ENCODE data around the gene ATP6V0A4. TPM values are rescaled to one million over a fixed set of nuclear protein-coding genes. Genes with fewer than 3 reads are reported as not detected.

Gene ATP6V0A4
- total and polyA plus RNA-seq, 2 donors (not counting 1 experiment from before 2014, with no cell fraction given), result not detected

GRCh38 chr7:138700857-138701536 is 97.0 kb downstream of the ATP6V0A4 start, which contains the start of gene SVOPL:
Gene SVOPL, minus strand, starts transcription at chr7:138701362. Its CDS starts 22,317 bp downstream, at chr7:138679045.
- no peaks in the 10 kb centered on the region for H3K4me1 Mint-ChIP-seq
- H3K27me3 Mint-ChIP-seq, result no peaks in the 10 kb centered on the region
- ATAC-seq (ENCODE audit: low read depth) (no peak), DNase-seq (no peak)
- no peak within 1 kb of the TSS for H3K27ac ChIP-seq (ENCODE audit: low read length in 2 of 2)
- H3K4me1 ChIP-seq (ENCODE audit: control insufficient read depth in 2 of 2, insufficient read depth in 2 of 2, low read length in 2 of 2), result no peaks in the 10 kb centered on the region
- WGBS (ENCODE audit: insufficient coverage), result 75% methylated on average over 5 of the region's 7 CpGs
- no peaks in the 10 kb centered on the region for H4K20me1 ChIP-seq (ENCODE audit: control insufficient read depth, insufficient read depth, low read length, poor library complexity, severe bottlenecking)
- H3K4me2 ChIP-seq (replicated peaks; ENCODE audit: low read depth, low read length, poor library complexity, severe bottlenecking), result no peak within 1 kb of the TSS
- H3K36me3 ChIP-seq (replicated peaks in 1 of 2; ENCODE audit: control extremely low read depth in 1 of 2, control insufficient read depth in 1 of 2, extremely low read depth in 1 of 2, insufficient read depth in 2 of 2, low read length in 1 of 2), result no peaks in the 10 kb centered on the region
- H3K9ac ChIP-seq (ENCODE audit: low read length), result no peak within 1 kb of the TSS
- H3K27ac Mint-ChIP-seq, result no peak within 1 kb of the TSS
- no peaks in the 10 kb centered on the region for H3K9me3 Mint-ChIP-seq (ENCODE audit: insufficient read depth)
- peaks cover 0 to 4% (median 0%) of the 10 kb centered on the region in 3 donors for H3K9me3 ChIP-seq (ENCODE audit: control extremely low read depth in 1 of 3, control insufficient read depth in 2 of 3, insufficient read depth in 1 of 3, low read length in 2 of 3)
- no peak within 1 kb of the TSS for H2AFZ ChIP-seq (ENCODE audit: insufficient read depth, low read depth, low read length, poor library complexity, severe bottlenecking)
- no peaks in the 10 kb centered on the region for H3K79me2 ChIP-seq (ENCODE audit: control insufficient read depth, insufficient read depth, low read length)
- no peak within 1 kb of the TSS for H3K4me3 ChIP-seq (ENCODE audit: control extremely low read depth in 1 of 5, extremely low read depth in 1 of 5, insufficient read depth in 1 of 5, low read depth in 2 of 5, low read length in 4 of 5)
- CTCF ChIA-PET, result no interaction called here
- TF ChIP-seq CTCF (IDR thresholded peaks at IDR 0.05), result no peak
- TF ChIP-seq EZH2 (IDR thresholded peaks at IDR 0.05; ENCODE audit: borderline replicate concordance, insufficient read depth, low read depth, low read length, poor library complexity, severe bottlenecking), result no peak
- POLR2A ChIA-PET, result no interaction called here
- intact Hi-C loops (cut with micrococcal nuclease), result no loop called here
- H3K4me3 Mint-ChIP-seq, result no peak within 1 kb of the TSS
- no peaks in the 10 kb centered on the region for H3K27me3 ChIP-seq (replicated peaks in 1 of 4; ENCODE audit: control extremely low read depth in 1 of 4, control insufficient read depth in 3 of 4, insufficient read depth in 4 of 4, low read length in 3 of 4)

- H2AFZ ChIP-seq (ENCODE audit: insufficient read depth, low read depth, low read length, poor library complexity, severe bottlenecking), result no peak overlapping the region
- no peaks in the 10 kb centered on the region for H3K36me3 ChIP-seq (replicated peaks in 1 of 2; ENCODE audit: control extremely low read depth in 1 of 2, control insufficient read depth in 1 of 2, extremely low read depth in 1 of 2, insufficient read depth in 2 of 2, low read length in 1 of 2)
- no peak overlapping the region for H3K4me2 ChIP-seq (replicated peaks; ENCODE audit: low read depth, low read length, poor library complexity, severe bottlenecking)
- H3K9ac ChIP-seq (ENCODE audit: low read length), result no peak overlapping the region
- H3K4me1 Mint-ChIP-seq, result no peaks in the 10 kb centered on the region
- no peaks in the 10 kb centered on the region for H4K20me1 ChIP-seq (ENCODE audit: control insufficient read depth, insufficient read depth, low read length, poor library complexity, severe bottlenecking)
- no peaks in the 10 kb centered on the region for H3K27me3 Mint-ChIP-seq
- H3K4me1 ChIP-seq (ENCODE audit: control insufficient read depth in 2 of 2, insufficient read depth in 2 of 2, low read length in 2 of 2), result no peaks in the 10 kb centered on the region
- H3K9me3 Mint-ChIP-seq (ENCODE audit: insufficient read depth), result peaks cover 2% of the 10 kb centered on the region
- no peak overlapping the region for H3K27ac ChIP-seq (ENCODE audit: low read length in 2 of 2)
- ChIA-PET POLR2A (no interaction called here), CTCF (no interaction called here)
- H3K4me3 Mint-ChIP-seq, result no peak overlapping the region
- WGBS (ENCODE audit: insufficient coverage), result 92% methylated on average over 6 of the region's 9 CpGs
- no peak overlapping the region for H3K4me3 ChIP-seq (ENCODE audit: control extremely low read depth in 1 of 5, extremely low read depth in 1 of 5, insufficient read depth in 1 of 5, low read depth in 2 of 5, low read length in 4 of 5)
- DNase-seq (no peak), ATAC-seq (ENCODE audit: low read depth) (no peak)
- TF ChIP-seq CTCF (IDR thresholded peaks at IDR 0.05) (no peak), EZH2 (IDR thresholded peaks at IDR 0.05; ENCODE audit: borderline replicate concordance, insufficient read depth, low read depth, low read length, poor library complexity, severe bottlenecking) (no peak)
- no peak overlapping the region for H3K27ac Mint-ChIP-seq
- H3K27me3 ChIP-seq (replicated peaks in 1 of 4; ENCODE audit: control extremely low read depth in 1 of 4, control insufficient read depth in 3 of 4, insufficient read depth in 4 of 4, low read length in 3 of 4), result no peaks in the 10 kb centered on the region
- H3K9me3 ChIP-seq (ENCODE audit: control extremely low read depth in 1 of 3, control insufficient read depth in 2 of 3, insufficient read depth in 1 of 3, low read length in 2 of 3), result peaks cover 0 to 11% (median 0%) of the 10 kb centered on the region in 3 donors
- no peaks in the 10 kb centered on the region for H3K79me2 ChIP-seq (ENCODE audit: control insufficient read depth, insufficient read depth, low read length)
- intact Hi-C loops (cut with micrococcal nuclease), result no loop called here
Measured at GRCh38 chr7:138699661-138700060, 98.3 kb downstream of the ATP6V0A4 start.

All from B cell (primary cell).